Heart left ventricle (tissue), 16 donors: ENCODE measurements around the gene CSF1. TPM values are rescaled to one million over a fixed set of nuclear protein-coding genes. Genes with fewer than 3 reads are reported as not detected.

Source experiments
- ATAC-seq, 4 donors: fragments of 200-7000 bp; cut with Tn5 transposase; one replicate each; pipeline ENCODE4 v1.9.1; 2020 to 2022; ENCODE audit warnings: moderate library complexity in 4 of 4, mild to moderate bottlenecking in 3 of 4, moderate number of reproducible peaks in 1 of 4
- DNase-seq, 5 donors: peaks; one replicate each; pipeline ENCODE4 v3.0.0-alpha.2; 2020
- H3K27ac ChIP-seq, 12 donors: fragments of 200-600 bp; sonication (generic) in 4 of 12; one replicate each; pipeline versions ENCODE4 v1.5.0 to v1.8.0; 2016 to 2022; ENCODE audit warnings: mild to moderate bottlenecking in 2 of 12
- H3K27me3 ChIP-seq, 9 donors: fragments of 200-600 bp; sonication (generic) in 2 of 9; one replicate each; pipeline versions ENCODE4 v1.5.1 to v1.8.0; 2016 to 2022; ENCODE audit warnings: mild to moderate bottlenecking in 3 of 9
- H3K36me3 ChIP-seq, 9 donors: fragments of 200-600 bp; sonication (generic) in 2 of 9; one replicate each; pipeline versions ENCODE4 v1.5.0 to v1.8.0; 2018 to 2022; ENCODE audit warnings: mild to moderate bottlenecking in 2 of 9
- H3K4me1 ChIP-seq, 12 donors: fragments of 200-600 bp; sonication (generic) in 4 of 12; one replicate each; pipeline versions ENCODE4 v1.5.0 to v1.8.0; 2016 to 2022; ENCODE audit warnings: mild to moderate bottlenecking in 3 of 12
- H3K4me3 ChIP-seq, 12 donors: fragments of 200-600 bp; sonication (generic) in 4 of 12; one replicate each; pipeline versions ENCODE4 v1.5.0 to v1.8.0; 2017 to 2022; ENCODE audit warnings: mild to moderate bottlenecking in 9 of 12, moderate library complexity in 4 of 12
- H3K9me3 ChIP-seq, 12 donors: fragments of 200-600 bp; sonication (generic) in 4 of 12; one replicate each; pipeline versions ENCODE4 v1.5.0 to v1.8.0; 2016 to 2022; ENCODE audit warnings: mild to moderate bottlenecking in 1 of 12
- POLR2A ChIP-seq, 2 donors: fragments of 450-650 bp; IDR thresholded peaks; one replicate each; pipeline ENCODE4 v1.6.1; 2017; ENCODE audit warnings: antibody characterized with exemption in 2 of 2, mild to moderate bottlenecking in 2 of 2, moderate library complexity in 2 of 2
- WGBS, 4 donors: extraction: QIAGEN DNeasy Blood & Tissue Kit in 2 of 4; methylation state at CpG; one replicate each; pipeline versions ENCODE4 v1.1.5 to v1.1.7; 2013 to 2018; 5-methylcytosine and 5-hydroxymethylcytosine counted together
- intact Hi-C, 10 donors: fragments of 100-400 bp; cut with DNase I; formaldehyde crosslinking; loops; one replicate each; pipeline versions ENCODE4 v1.11.1 to v1.14.2; 2022
- polyA plus RNA-seq, 2 donors: library from polyadenylated mRNA; stranded (reverse); fragments of 200-250 nt; gene quantifications; one replicate each; pipeline ENCODE4 v1.2.3, GENCODE V29; 2013
- total RNA-seq, 9 donors: library from RNA; depleted of rRNA in 2 of 9; stranded (reverse); fragments of >200 nt in 2 of 9; fragmentation: NEBNext Ultra II Directional in 3 of 9; extraction: Animal tissue kit (Norgen Biotek cat#: 25700) in 3 of 9; gene quantifications; one replicate each; pipeline versions ENCODE4 v1.1.0 to v1.2.4, GENCODE V29; 2016 to 2023
- TF ChIP-seq, protein P1 (sequence below), 12 donors: fragments of 200-600 bp; sonication (generic) in 4 of 12; IDR thresholded peaks; one replicate each; pipeline versions ENCODE4 v1.5.0 to v1.8.0; 2018 to 2022; ENCODE audit warnings: antibody characterized with exemption in 12 of 12, mild to moderate bottlenecking in 5 of 12
- donor health status: ischemic (EF 13 %, LVEDD 7.1; RV severe dilation, severe dysfunction).
- donor health status: healthy with polysubstance abuse.
- donor health status: DM: no; HTN: yes; CAD: no.
- donor health status: DM: no; HTN: no; CAD: no.
- donor health status: ischemic (EF 25% LVEDD 6.9; RV normal size, moderate dysfunction).
- donor health status: ischemic (EF 25% LVEDD 5.7; RV mildly dilated, moderate dysfunction).
- donor health status: healthy.
- donor health status: DM: yes; HTN: yes; CAD: no.
- donor health status: ischemic (EF 35%, LVEDD 5.7; RV mildly dilated, moderate dysfunction).
- donor health status: nonischemic (EF 11% LVEDD 7.7; RV severe dilation, severe dysfunction).
- donor health status: DM: yes; HTN: yes; CAD: no.
- donor health status: PGD.
- donor health status: ischemic (EF 29% LVEDD 5.4; RV normal size, mild dysfunction).
- donor health status: nonischemic (EF 23%, LVEDD 6.1; RV moderate dilation, normal function).

CSF1 gene
- total and polyA plus RNA-seq, 11 donors: 9.0 to 64.8 (median 13.3) TPM

GRCh38 chr1:109873278-109874175 is 37.1 kb upstream of the CSF1 start:
- Histone ChIP-seq H3K27ac (no peak overlapping the region), H3K4me1 (peaks cover 0 to 41% (median 20%) of the 10 kb centered on the region in 12 donors), H3K9me3 (no peaks in the 10 kb centered on the region), H3K36me3 (no peaks in the 10 kb centered on the region), H3K4me3 (no peak overlapping the region), H3K27me3 (no peaks in the 10 kb centered on the region)
- intact Hi-C loops: loop anchor here in 2 of 10 donors (5.0 kb wide), 2 partner anchors 36 to 46 kb away; no protein-coding TSS in a partner anchor
- no peak for DNase-seq
- ATAC-seq: no peak
- TF ChIP-seq, protein P1, sequence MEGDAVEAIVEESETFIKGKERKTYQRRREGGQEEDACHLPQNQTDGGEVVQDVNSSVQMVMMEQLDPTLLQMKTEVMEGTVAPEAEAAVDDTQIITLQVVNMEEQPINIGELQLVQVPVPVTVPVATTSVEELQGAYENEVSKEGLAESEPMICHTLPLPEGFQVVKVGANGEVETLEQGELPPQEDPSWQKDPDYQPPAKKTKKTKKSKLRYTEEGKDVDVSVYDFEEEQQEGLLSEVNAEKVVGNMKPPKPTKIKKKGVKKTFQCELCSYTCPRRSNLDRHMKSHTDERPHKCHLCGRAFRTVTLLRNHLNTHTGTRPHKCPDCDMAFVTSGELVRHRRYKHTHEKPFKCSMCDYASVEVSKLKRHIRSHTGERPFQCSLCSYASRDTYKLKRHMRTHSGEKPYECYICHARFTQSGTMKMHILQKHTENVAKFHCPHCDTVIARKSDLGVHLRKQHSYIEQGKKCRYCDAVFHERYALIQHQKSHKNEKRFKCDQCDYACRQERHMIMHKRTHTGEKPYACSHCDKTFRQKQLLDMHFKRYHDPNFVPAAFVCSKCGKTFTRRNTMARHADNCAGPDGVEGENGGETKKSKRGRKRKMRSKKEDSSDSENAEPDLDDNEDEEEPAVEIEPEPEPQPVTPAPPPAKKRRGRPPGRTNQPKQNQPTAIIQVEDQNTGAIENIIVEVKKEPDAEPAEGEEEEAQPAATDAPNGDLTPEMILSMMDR (IDR thresholded peaks at IDR 0.05): no peak
- no peak for TF ChIP-seq POLR2A (IDR thresholded peaks at IDR 0.05)
- WGBS, 4 donors: 55 to 69% (median 61%) methylated on average over 3 of the region's 3 CpGs

GRCh38 chr1:109874445-109874844 is 36.2 kb upstream of the CSF1 start:
- no peak overlapping the region for H3K4me3 ChIP-seq
- TF ChIP-seq POLR2A (IDR thresholded peaks at IDR 0.05): no peak
- TF ChIP-seq, protein P1 (IDR thresholded peaks at IDR 0.05): no peak
- ATAC-seq (no peak), DNase-seq (no peak)
- no peaks in the 10 kb centered on the region for H3K36me3 ChIP-seq
- H3K27me3 ChIP-seq: no peaks in the 10 kb centered on the region
- WGBS, 4 donors: 91 to 96% (median 92%) methylated on average over 2 of the region's 2 CpGs
- H3K27ac ChIP-seq: no peak overlapping the region
- intact Hi-C loops: loop anchor here in 2 of 10 donors (5.0 kb wide), 2 partner anchors 37 to 47 kb away; no protein-coding TSS in a partner anchor
- no peaks in the 10 kb centered on the region for H3K9me3 ChIP-seq
- H3K4me1 ChIP-seq: peaks cover 0 to 46% (median 20%) of the 10 kb centered on the region in 12 donors

- H3K27ac ChIP-seq: no peak overlapping the region
- 68 to 71% (median 69%) methylated on average over 6 of the region's 6 CpGs for WGBS, 4 donors
Observed at GRCh38 chr1:109875874-109876273, 34.8 kb upstream of the CSF1 start.

More at GRCh38 chr1:109875874-109876273, 34.8 kb upstream of the CSF1 start:
- Histone ChIP-seq H3K36me3 (no peaks in the 10 kb centered on the region), H3K9me3 (no peaks in the 10 kb centered on the region), H3K27me3 (no peaks in the 10 kb centered on the region), H3K4me3 (no peak overlapping the region), H3K4me1 (peaks cover 0 to 46% (median 20%) of the 10 kb centered on the region in 12 donors)
- TF ChIP-seq, protein P1 (IDR thresholded peaks at IDR 0.05): no peak
- TF ChIP-seq POLR2A (IDR thresholded peaks at IDR 0.05): no peak
- DNase-seq (no peak), ATAC-seq (no peak)
- intact Hi-C loops: no loop called here
